Heart left ventricle (tissue), 16 donors: ENCODE data around the gene MCOLN2. TPM values are rescaled to one million over a fixed set of nuclear protein-coding genes. Genes with fewer than 3 reads are reported as not detected.
"Not testable (repeated sequence)": the region's sequence is repeated elsewhere in the genome, so short reads cannot be mapped to it uniquely, and the experiment has no call there.

Experiments
- ATAC-seq, 4 donors: fragments of 200-7000 bp; cut with Tn5 transposase; one replicate each; pipeline ENCODE4 v1.9.1; 2020 to 2022; ENCODE audit warnings: moderate library complexity in 4 of 4, mild to moderate bottlenecking in 3 of 4, moderate number of reproducible peaks in 1 of 4
- DNase-seq, 5 donors: peaks; one replicate each; pipeline ENCODE4 v3.0.0-alpha.2; 2020
- H3K27ac ChIP-seq, 12 donors: fragments of 200-600 bp; sonication (generic) in 4 of 12; one replicate each; pipeline versions ENCODE4 v1.5.0 to v1.8.0; 2016 to 2022; ENCODE audit warnings: mild to moderate bottlenecking in 2 of 12
- H3K27me3 ChIP-seq, 9 donors: fragments of 200-600 bp; sonication (generic) in 2 of 9; one replicate each; pipeline versions ENCODE4 v1.5.1 to v1.8.0; 2016 to 2022; ENCODE audit warnings: mild to moderate bottlenecking in 3 of 9
- H3K36me3 ChIP-seq, 9 donors: fragments of 200-600 bp; sonication (generic) in 2 of 9; one replicate each; pipeline versions ENCODE4 v1.5.0 to v1.8.0; 2018 to 2022; ENCODE audit warnings: mild to moderate bottlenecking in 2 of 9
- H3K4me1 ChIP-seq, 12 donors: fragments of 200-600 bp; sonication (generic) in 4 of 12; one replicate each; pipeline versions ENCODE4 v1.5.0 to v1.8.0; 2016 to 2022; ENCODE audit warnings: mild to moderate bottlenecking in 3 of 12
- H3K4me3 ChIP-seq, 12 donors: fragments of 200-600 bp; sonication (generic) in 4 of 12; one replicate each; pipeline versions ENCODE4 v1.5.0 to v1.8.0; 2017 to 2022; ENCODE audit warnings: mild to moderate bottlenecking in 9 of 12, moderate library complexity in 4 of 12
- H3K9me3 ChIP-seq, 12 donors: fragments of 200-600 bp; sonication (generic) in 4 of 12; one replicate each; pipeline versions ENCODE4 v1.5.0 to v1.8.0; 2016 to 2022; ENCODE audit warnings: mild to moderate bottlenecking in 1 of 12
- CTCF ChIP-seq, 12 donors: fragments of 200-600 bp; sonication (generic) in 4 of 12; IDR thresholded peaks; one replicate each; pipeline versions ENCODE4 v1.5.0 to v1.8.0; 2018 to 2022; ENCODE audit warnings: antibody characterized with exemption in 12 of 12, mild to moderate bottlenecking in 5 of 12
- POLR2A ChIP-seq, 2 donors: fragments of 450-650 bp; IDR thresholded peaks; one replicate each; pipeline ENCODE4 v1.6.1; 2017; ENCODE audit warnings: antibody characterized with exemption in 2 of 2, mild to moderate bottlenecking in 2 of 2, moderate library complexity in 2 of 2
- whole genome bisulfite sequencing, 4 donors: extraction: QIAGEN DNeasy Blood & Tissue Kit in 2 of 4; methylation state at CpG; one replicate each; pipeline versions ENCODE4 v1.1.5 to v1.1.7; 2013 to 2018; 5-methylcytosine and 5-hydroxymethylcytosine counted together
- intact Hi-C, 10 donors: fragments of 100-400 bp; cut with DNase I; formaldehyde crosslinking; loops; one replicate each; pipeline versions ENCODE4 v1.11.1 to v1.14.2; 2022
- polyA plus RNA-seq, 2 donors: library from polyadenylated mRNA; stranded (reverse); fragments of 200-250 nt; gene quantifications; one replicate each; pipeline ENCODE4 v1.2.3, GENCODE V29; 2013
- total RNA-seq, 9 donors: library from RNA; depleted of rRNA in 2 of 9; stranded (reverse); fragments of >200 nt in 2 of 9; fragmentation: NEBNext Ultra II Directional in 3 of 9; extraction: Animal tissue kit (Norgen Biotek cat#: 25700) in 3 of 9; gene quantifications; one replicate each; pipeline versions ENCODE4 v1.1.0 to v1.2.4, GENCODE V29; 2016 to 2023
- donor health status: ischemic (EF 13 %, LVEDD 7.1; RV severe dilation, severe dysfunction).
- donor health status: healthy with polysubstance abuse.
- donor health status: DM: no; HTN: yes; CAD: no.
- donor health status: DM: no; HTN: no; CAD: no.
- donor health status: ischemic (EF 25% LVEDD 6.9; RV normal size, moderate dysfunction).
- donor health status: ischemic (EF 25% LVEDD 5.7; RV mildly dilated, moderate dysfunction).
- donor health status: healthy.
- donor health status: DM: yes; HTN: yes; CAD: no.
- donor health status: ischemic (EF 35%, LVEDD 5.7; RV mildly dilated, moderate dysfunction).
- donor health status: nonischemic (EF 11% LVEDD 7.7; RV severe dilation, severe dysfunction).
- donor health status: DM: yes; HTN: yes; CAD: no.
- donor health status: PGD.
- donor health status: ischemic (EF 29% LVEDD 5.4; RV normal size, mild dysfunction).
- donor health status: nonischemic (EF 23%, LVEDD 6.1; RV moderate dilation, normal function).

The MCOLN2 gene
- total and polyA plus RNA-seq, 11 donors = 0.12 to 2.9 (median 1.1) TPM; not detected in 8

- H3K27ac ChIP-seq = peak overlapping the region in 1 of 12 donors; percentile 45
Measured at GRCh38 chr1:84995484-84996334, 1.2 kb downstream of the MCOLN2 start.

DNA sequence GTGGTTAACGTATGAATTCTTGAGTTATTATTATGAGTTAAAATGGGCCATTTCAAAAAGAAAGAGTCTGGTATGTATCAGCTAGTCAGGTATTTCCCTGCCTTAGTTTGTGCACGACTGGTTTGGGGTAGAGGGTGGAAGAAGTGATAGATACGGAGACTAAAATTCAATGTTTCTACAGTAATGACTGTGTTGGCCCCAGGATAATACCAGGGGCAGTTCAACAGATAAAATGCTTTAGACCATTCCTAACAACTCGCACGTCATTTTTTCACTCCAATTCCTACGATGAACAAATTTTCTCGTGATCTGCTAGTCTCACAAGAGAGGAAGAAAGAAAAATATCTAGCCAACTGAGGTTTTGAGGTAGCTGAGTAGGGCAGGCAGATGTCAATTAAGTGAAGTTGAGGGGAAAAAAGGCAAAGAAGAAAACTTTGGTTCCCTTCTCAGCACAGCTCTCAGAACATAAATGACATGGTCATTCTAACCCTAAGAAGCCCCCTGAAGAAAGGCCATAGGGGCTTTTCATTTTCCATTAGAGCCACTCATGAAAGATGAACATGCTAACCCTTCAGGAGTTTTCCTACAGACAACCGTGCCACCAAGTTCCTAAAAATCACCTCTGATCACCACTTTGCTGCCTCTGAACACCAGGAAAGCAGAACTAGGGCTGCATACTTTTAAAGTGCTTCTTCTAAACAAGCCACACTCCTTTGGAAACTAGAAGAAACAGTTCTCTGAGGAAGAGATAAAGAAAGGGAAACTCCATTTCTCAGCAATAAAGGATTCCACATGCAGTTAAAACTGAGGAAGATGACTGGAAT, 5.6 kb downstream of the MCOLN2 start:
- 67 to 74% (median 72%) methylated on average over 8 of the region's 8 CpGs for WGBS, 4 donors
- ATAC-seq = no peak
- peaks cover 0 to 11% (median 0%) of the 10 kb centered on the region in 9 donors for H3K27me3 ChIP-seq
- no peaks in the 10 kb centered on the region for H3K9me3 ChIP-seq
- TF ChIP-seq CTCF (IDR thresholded peaks at IDR 0.05) (no peak), POLR2A (IDR thresholded peaks at IDR 0.05) (no peak)
- H3K27ac ChIP-seq = peak overlapping the region in 1 of 12 donors; percentile 25
- H3K4me3 ChIP-seq = no peak overlapping the region
- H3K4me1 ChIP-seq = peaks cover 0 to 12% (median 0%) of the 10 kb centered on the region in 12 donors
- no peaks in the 10 kb centered on the region for H3K36me3 ChIP-seq
- intact Hi-C loops = no loop called here
- DNase-seq = no peak

More at GRCh38 chr1:84995484-84996334, 1.2 kb downstream of the MCOLN2 start:
- TF ChIP-seq POLR2A (IDR thresholded peaks at IDR 0.05) (no peak), CTCF (IDR thresholded peaks at IDR 0.05) (no peak)
- peaks cover 0 to 34% (median 7%) of the 10 kb centered on the region in 12 donors for H3K4me1 ChIP-seq
- H3K9me3 ChIP-seq = no peaks in the 10 kb centered on the region
- ATAC-seq (no peak), DNase-seq (no peak)
- intact Hi-C loops = no loop called here
- peaks cover 0 to 43% (median 16%) of the 10 kb centered on the region in 9 donors for H3K27me3 ChIP-seq
- H3K4me3 ChIP-seq = peak overlapping the region in 1 of 12 donors; percentile 69
- WGBS, 4 donors = 78 to 84% (median 81%) methylated on average over 10 of the region's 10 CpGs
- H3K36me3 ChIP-seq = no peaks in the 10 kb centered on the region

DNA sequence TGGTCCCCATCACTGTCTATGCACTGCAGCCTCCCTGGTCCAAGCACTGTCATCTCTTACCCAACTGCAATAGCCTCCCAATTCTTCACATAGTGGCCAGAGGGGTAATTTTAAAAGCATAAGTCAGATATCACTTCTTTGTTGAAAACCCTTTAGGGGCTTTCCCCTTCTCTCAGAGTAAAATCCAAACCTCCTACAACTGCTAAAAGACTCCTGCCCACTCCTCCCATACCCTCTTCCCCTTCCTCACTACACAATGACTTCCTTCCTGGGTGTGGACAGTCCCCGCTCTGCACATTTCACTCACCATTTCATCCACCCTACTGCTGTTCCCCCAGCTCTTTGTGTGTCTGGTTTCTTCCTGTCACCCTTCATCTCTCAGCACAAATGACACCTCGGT, 8.3 kb downstream of the MCOLN2 start:
- Histone ChIP-seq H3K36me3 (no peaks in the 10 kb centered on the region), H3K27ac (no peak overlapping the region), H3K4me3 (no peak overlapping the region), H3K9me3 (no peaks in the 10 kb centered on the region), H3K27me3 (no peaks in the 10 kb centered on the region), H3K4me1 (peaks cover 0 to 7% (median 0%) of the 10 kb centered on the region in 12 donors)
- ATAC-seq = no peak
- DNase-seq = no peak
- intact Hi-C loops = no loop called here
- TF ChIP-seq POLR2A (IDR thresholded peaks at IDR 0.05) (no peak), CTCF (IDR thresholded peaks at IDR 0.05) (no peak)
- 53 to 61% (median 56%) methylated on average over 2 of the region's 2 CpGs for WGBS, 4 donors

GRCh38 chr1:84986561-84986960, 10.4 kb downstream of the MCOLN2 start:
- intact Hi-C loops, H3K9me3 ChIP-seq, ATAC-seq, H3K27ac ChIP-seq, H3K4me1 ChIP-seq, H3K36me3 ChIP-seq, H3K27me3 ChIP-seq, H3K4me3 ChIP-seq, DNase-seq: not testable (repeated sequence)
- 66 to 81% (median 77%) methylated on average over 3 of the region's 3 CpGs for WGBS, 4 donors
